ENCODE measurements around the gene RAB40C.

The RAB40C gene

DNA sequence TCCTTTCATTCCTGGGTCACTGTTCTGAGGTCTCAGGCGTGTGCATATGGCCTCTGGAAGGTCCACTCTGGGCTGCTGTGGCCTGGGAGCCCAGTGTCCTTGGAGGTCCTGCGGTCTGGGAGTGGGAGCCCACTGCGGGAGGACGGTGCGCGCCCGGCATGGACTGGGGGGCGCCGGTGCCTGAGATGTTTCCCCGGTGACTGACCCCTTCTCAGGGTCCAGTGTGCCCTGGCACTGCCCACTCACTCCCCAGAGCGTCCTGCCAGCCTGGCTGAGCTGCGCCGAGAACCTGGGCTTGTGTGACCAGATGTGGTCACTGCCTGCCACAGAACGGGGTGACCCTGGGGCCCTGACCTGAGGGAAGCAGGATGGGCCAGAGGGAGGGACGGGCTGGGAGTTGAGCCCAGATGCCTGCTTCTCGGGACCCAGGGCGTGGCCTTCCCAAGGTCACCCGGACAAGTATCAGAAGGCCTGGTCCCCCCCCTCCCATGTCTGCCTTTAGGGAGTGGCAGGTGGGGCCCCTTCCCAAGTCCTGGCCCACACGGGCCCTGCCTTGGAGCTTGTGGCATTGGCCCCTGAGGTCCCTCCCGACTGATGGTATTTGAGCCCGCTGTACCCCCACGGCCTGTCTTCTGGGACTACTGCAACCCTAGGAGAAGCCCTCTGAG lies 84.5 kb downstream of the RAB40C start:
- DNase-seq (ENCODE audit: insufficient read length, low spot score) (no peak), FAIRE-seq (no peak)
- no peak for TF ChIP-seq POLR2A (IDR thresholded peaks at IDR 0.05; ENCODE audit: low read depth, low read length)

DNA sequence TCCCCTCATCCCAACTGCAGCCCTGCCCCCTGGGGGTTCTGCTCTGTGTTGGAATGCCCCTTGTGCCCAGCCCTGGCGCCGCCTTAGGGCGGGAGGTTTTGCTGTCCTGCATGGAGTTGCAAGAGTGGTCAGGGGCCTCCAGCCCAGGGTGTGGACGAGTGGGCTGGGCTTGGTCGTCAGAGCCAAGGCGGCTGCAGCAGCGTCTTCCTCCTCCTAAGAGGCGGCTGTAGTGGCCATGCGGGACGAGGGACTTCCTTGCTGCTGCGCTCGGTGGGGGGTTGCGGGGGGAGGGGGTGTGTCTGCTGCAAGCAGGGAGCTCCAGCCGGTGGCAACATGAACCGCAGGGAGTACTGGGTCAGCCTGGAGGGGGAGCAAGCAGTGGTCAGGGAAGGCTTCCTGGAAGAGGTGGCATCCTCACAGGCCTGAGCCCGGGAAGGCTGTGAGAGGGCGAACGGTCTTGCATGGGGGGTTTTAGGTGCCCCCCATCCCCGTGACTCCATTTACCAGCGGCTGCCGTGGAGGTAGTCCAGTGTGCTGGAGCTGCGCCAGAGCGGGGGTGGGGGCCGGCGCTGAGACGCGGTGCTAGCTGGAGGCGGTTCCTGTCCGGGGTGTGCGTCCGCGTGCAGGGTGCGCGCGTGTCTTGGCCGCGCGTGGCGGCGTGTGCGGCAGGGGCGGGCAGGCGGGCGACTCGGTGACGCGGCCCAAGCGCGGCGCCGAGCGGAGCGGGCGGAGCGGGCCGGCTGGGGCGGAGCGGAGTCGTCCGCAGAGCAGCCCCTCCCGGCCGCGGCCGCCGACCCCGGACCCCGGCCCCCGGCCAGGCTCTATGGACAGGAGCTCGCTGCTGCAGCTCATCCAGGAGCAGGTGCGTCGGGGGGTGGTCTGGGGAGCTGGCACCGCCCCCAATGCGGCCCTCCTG lies 85.4 kb downstream of the RAB40C start, which contains the start of gene RHBDL1:
Gene RHBDL1, plus strand, starts transcription at position 704 of the 916 bp plus-strand sequence. Its CDS starts 120 bp downstream, at position 824.
- TF ChIP-seq POLR2A (IDR thresholded peaks at IDR 0.05; ENCODE audit: low read depth, low read length): no peak
- DNase-seq (ENCODE audit: insufficient read length, low spot score): no peak
- FAIRE-seq: no peak

DNA sequence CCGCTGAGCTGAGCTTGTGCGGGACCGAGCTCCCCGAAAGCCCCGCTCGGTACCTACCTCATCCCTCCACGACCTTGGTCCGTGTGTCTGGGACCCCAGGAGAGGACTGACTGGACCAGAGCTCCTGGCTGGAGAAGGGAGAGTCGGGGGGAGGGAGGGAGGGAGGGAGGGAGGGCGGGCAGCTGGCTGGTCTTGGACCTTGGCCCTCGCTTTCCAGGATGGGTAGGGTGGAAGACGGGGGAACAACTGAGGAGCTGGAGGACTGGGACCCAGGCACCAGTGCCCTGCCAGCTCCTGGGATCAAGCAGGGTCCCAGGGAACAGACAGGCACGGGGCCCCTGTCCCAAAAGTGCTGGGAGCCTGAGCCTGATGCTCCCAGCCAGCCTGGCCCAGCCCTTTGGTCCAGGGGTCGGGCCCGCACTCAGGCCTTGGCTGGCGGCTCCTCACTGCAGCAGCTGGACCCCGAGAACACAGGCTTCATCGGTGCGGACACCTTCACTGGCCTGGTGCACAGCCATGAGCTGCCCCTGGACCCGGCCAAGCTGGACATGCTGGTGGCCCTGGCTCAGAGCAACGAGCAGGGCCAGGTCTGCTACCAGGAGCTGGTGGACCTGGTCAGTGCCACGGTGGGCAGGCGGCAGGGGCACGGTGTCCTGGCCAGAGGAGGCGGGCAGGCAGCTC lies 86.2 kb downstream of the RAB40C start:
- FAIRE-seq: no peak
- DNase-seq (ENCODE audit: insufficient read length, low spot score): no peak
- no peak for TF ChIP-seq POLR2A (IDR thresholded peaks at IDR 0.05; ENCODE audit: low read depth, low read length)

DNA sequence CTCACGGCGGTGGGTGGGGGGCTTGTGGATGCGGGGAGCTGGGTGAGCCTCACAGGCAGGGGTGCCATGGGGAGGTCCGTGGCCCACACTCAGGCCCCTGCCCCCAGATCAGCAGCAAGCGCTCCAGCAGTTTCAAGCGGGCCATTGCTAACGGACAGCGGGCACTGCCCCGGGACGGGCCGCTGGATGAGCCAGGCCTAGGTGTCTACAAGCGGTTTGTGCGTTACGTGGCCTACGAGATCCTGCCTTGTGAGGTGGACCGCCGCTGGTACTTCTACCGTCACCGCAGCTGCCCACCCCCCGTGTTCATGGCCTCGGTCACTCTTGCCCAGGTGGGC lies 86.7 kb downstream of the RAB40C start:
- no peak for FAIRE-seq
- no peak for DNase-seq (ENCODE audit: insufficient read length, low spot score)
- no peak for TF ChIP-seq POLR2A (IDR thresholded peaks at IDR 0.05; ENCODE audit: low read depth, low read length)

DNA sequence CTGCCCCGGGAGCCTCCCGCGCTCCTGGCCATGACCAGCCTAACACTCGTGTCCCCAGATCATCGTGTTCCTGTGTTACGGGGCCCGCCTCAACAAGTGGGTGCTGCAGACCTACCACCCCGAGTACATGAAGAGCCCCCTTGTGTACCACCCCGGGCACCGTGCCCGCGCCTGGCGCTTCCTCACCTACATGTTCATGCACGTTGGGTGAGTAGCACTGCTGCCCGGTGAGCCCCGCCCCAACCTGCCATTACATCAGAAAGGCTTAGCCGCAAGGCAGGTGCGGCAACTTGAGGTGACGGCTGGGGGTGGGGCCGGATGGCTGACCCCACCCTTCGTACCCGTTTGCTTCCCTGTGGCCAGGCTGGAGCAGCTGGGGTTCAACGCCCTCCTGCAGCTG lies 87.0 kb downstream of the RAB40C start:
- no peak for DNase-seq (ENCODE audit: insufficient read length, low spot score)
- FAIRE-seq: no peak

DNA sequence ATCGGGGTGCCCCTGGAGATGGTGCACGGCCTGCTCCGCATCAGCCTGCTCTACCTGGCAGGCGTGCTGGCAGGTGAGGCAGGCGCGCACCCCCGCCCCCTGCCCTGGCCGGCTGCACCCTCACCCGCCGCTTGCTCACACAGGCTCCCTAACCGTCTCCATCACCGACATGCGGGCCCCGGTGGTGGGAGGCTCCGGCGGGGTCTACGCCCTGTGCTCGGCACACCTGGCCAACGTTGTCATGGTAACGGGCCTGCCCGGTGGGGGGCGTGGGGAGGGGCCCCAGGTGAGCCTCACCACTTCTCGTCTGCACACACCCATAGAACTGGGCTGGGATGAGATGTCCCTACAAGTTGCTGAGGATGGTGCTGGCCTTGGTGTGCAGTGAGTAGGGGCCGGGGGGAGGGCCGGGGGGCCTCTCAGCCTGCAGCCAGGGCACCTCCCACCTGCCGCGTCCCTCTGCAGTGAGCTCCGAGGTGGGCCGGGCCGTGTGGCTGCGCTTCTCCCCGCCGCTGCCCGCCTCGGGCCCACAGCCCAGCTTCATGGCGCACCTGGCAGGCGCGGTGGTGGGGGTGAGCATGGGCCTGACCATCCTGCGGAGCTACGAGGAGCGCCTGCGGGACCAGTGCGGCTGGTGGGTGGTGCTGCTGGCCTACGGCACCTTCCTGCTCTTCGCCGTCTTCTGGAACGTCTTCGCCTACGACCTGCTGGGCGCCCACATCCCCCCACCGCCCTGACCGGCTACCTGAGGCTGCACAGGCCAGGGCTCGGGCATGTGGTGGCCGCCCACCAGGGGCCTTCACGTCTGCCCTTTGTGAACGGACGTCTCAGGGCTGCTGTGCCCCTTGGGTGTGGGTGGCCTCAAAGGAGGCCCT lies 87.7 kb downstream of the RAB40C start:
- FAIRE-seq: no peak
- no peak for TF ChIP-seq POLR2A (IDR thresholded peaks at IDR 0.05; ENCODE audit: low read depth, low read length)
- DNase-seq (ENCODE audit: insufficient read length, low spot score): no peak

More for the DNA sequence above, 87.0 kb downstream of the RAB40C start:
- TF ChIP-seq POLR2A (IDR thresholded peaks at IDR 0.05; ENCODE audit: low read depth, low read length): no peak

DNA sequence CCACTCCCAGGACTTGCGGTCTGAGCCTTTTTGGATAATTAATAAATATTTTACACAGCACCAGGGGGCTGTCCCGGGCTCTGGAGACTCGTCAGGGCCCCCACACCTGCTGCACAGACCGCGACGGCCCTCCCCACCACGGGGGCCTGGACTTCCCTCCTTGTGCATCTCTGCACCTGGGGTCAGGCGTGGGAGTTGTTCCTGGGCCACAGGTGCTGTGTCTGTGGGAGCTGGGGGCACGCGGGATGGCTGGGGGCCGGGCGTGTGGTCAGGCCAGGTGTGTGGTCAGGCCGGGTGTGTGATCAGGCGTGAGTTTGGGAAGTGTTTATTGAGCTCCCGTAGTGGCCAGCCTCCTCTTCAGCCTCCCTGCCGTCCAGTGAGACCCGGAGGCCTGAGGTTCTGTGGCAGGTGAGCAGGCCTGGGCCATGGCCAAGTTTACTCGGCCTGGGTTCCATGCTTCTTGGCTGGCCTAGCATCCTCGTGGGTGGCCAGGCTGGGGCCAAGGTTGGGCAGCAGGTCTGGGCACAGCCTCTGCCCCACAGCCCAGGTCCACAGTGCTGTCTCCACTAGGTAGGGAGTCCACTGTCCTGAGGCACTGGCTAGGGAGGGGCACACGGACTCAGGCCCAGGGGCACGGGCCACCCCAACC lies 88.5 kb downstream of the RAB40C start:
- DNase-seq (ENCODE audit: insufficient read length, low spot score) (no peak), FAIRE-seq (no peak)
- TF ChIP-seq POLR2A (IDR thresholded peaks at IDR 0.05; ENCODE audit: low read depth, low read length): no peak

Data from H54 (cell line).